ENCODE results near the gene ABCG8.

Gene ABCG8

DNA sequence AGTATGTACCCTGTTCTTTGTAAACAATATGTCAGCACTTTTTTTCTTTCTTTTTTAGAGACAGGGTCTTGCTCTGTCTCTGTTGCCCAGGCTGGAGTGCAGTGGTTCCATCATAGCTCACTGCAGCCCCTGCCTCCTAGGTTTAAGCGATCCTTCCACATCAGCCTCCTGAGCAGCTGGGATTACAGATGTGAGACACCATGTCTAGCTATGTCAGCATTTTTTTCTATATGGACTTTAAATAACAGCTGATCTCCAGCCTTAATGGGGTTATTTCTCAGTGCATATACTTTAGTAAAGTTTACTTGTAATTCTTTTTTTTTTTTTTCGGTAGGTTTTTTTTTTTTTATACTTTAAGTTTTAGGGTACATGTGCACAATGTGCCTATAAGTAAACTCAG, 26.8 kb upstream of the ABCG8 start:
- no peak for DNase-seq (ENCODE audit: low spot score)
- Histone ChIP-seq H3K27ac (no peak overlapping the region), H3K4me3 (no peak overlapping the region)
- TF ChIP-seq, protein P1, sequence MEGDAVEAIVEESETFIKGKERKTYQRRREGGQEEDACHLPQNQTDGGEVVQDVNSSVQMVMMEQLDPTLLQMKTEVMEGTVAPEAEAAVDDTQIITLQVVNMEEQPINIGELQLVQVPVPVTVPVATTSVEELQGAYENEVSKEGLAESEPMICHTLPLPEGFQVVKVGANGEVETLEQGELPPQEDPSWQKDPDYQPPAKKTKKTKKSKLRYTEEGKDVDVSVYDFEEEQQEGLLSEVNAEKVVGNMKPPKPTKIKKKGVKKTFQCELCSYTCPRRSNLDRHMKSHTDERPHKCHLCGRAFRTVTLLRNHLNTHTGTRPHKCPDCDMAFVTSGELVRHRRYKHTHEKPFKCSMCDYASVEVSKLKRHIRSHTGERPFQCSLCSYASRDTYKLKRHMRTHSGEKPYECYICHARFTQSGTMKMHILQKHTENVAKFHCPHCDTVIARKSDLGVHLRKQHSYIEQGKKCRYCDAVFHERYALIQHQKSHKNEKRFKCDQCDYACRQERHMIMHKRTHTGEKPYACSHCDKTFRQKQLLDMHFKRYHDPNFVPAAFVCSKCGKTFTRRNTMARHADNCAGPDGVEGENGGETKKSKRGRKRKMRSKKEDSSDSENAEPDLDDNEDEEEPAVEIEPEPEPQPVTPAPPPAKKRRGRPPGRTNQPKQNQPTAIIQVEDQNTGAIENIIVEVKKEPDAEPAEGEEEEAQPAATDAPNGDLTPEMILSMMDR (IDR thresholded peaks at IDR 0.05) = no peak

DNA sequence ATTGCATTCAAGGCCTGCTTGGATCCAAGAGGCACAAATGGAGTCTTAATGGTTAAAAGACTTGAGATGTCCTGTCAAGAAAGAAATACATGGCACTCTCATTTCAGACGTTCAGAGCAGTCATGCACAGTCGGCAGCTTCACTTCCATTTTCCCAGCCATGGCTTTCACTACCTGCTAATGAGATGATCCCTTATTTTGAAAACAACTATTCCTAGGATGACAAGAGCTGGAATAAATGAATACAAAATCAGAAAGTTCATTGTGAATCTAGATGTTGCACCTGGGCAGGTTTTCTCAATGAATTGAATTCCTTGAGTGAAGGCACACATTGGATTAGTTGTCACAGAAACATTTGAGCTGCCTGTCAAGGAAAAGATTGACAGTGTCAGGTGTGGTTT, 25.8 kb upstream of the ABCG8 start:
- no peak overlapping the region for H3K27ac ChIP-seq
- DNase-seq (ENCODE audit: low spot score) = no peak
- TF ChIP-seq, protein P1 (IDR thresholded peaks at IDR 0.05) = no peak

DNA sequence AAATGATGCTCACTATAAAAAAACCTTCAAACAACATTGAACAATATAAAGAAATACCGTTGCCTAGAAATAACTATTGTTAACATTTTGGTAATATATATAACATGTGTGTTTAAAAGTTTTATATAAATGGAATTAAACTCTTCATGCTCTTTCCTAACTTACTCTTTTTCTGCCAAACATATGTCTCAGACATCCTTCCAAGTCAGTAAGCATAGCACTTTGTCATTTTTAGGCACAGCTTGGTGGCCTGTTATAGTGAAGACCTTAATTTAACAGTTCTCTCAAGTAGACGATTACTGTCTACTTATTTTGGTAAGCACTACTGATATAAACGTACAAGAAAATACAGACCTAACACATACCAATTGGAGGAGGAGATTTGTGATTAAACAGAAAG, 24.1 kb upstream of the ABCG8 start:
- Histone ChIP-seq H3K4me3 (no peak overlapping the region), H3K27ac (no peak overlapping the region)
- TF ChIP-seq, protein P1 (IDR thresholded peaks at IDR 0.05) = no peak
- DNase-seq (ENCODE audit: low spot score) = no peak

More for the DNA sequence above, 25.8 kb upstream of the ABCG8 start:
- H3K4me3 ChIP-seq = no peak overlapping the region

DNA sequence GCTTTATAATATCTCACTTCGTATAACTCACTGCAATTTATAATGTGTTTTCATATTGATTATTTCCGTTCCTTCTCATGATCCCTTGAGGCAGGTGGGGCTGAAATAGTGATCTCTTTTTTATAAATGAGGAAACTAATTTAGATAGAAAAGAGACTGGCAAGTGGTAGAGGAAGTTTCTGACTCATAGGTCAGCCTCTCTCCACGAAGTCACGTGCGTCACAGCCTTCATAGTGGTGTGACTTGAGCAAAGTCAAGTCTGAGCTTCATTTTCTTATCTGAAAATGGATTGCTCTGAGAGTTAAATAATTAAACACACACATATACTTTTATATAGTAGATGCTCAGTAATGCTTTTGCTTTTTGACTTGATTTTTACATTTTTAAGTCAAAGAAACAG, 20.0 kb upstream of the ABCG8 start:
- Histone ChIP-seq H3K27ac (no peak overlapping the region), H3K4me3 (no peak overlapping the region)
- TF ChIP-seq, protein P1 (IDR thresholded peaks at IDR 0.05) = no peak
- no peak for DNase-seq (ENCODE audit: low spot score)

- TF ChIP-seq, protein P1 (IDR thresholded peaks at IDR 0.05) = no peak
- no peak overlapping the region for H3K27ac ChIP-seq
- H3K4me3 ChIP-seq = no peak overlapping the region
- no peak for DNase-seq (ENCODE audit: low spot score)
Observed at GRCh38 chr2:43819491-43820163, 19.1 kb upstream of the ABCG8 start.

DNA sequence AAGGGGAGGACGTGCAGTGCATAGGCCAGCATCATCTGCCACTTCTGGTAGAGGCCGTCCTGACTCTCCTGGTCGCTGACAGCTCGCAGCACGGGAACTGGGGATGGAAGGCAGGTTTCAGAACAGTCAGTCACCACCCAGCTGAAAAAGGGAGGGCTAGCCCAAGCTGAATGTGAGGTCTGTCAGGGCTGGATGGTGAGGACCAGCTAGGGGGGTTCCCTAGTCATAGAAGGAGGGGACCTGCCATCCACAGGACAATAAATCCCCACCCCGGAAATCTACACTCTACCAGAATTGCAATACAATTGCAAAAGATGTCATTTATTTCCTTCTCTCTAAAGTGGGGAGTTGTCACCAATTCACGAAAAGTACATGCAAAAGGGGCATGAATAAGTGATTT, 15.9 kb upstream of the ABCG8 start:
- H3K27ac ChIP-seq = no peak overlapping the region
- TF ChIP-seq, protein P1 (IDR thresholded peaks at IDR 0.05) = no peak

DNA sequence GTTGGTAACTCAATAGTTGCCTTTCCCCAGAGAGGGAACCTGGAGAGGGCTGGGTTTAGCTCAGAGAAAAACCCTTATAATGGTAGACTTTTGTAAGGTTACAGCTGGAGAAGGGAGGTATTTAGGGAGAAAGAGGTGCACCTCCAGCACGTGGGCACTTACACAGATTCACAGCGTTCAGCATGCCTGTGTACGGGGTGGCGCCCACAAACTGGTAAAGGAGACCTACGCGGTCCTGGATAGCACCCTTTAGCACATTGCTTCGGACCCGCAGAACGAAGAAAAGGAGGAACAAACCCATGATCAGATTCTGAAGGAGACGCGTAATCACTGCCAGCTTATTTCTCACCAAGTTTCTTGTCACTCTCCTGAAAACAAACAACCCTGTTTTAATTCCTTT, 15.0 kb upstream of the ABCG8 start:
- TF ChIP-seq, protein P1 (IDR thresholded peaks at IDR 0.05) = no peak
- no peak overlapping the region for H3K27ac ChIP-seq
- no peak overlapping the region for H3K4me3 ChIP-seq
- DNase-seq (ENCODE audit: low spot score) = no peak

More for the DNA sequence above, 15.9 kb upstream of the ABCG8 start:
- no peak overlapping the region for H3K4me3 ChIP-seq
- no peak for DNase-seq (ENCODE audit: low spot score)

Measured in coronary artery (tissue), 2 donors.